Stimulated activated CD8-positive, alpha-beta memory T cell treated with anti-CD3 and anti-CD28 coated beads, Interleukin-7, amount 100 ng/mL, for 1 hour (primary cell): ENCODE measurements around the gene THUMPD2.

ENCODE experiments used
- DNase-seq, 2 donors: peaks; one replicate each; pipeline ENCODE4 v3.0.0-alpha.2; 2020; ENCODE audit warnings: low read depth in 2 of 2

Gene THUMPD2

DNA sequence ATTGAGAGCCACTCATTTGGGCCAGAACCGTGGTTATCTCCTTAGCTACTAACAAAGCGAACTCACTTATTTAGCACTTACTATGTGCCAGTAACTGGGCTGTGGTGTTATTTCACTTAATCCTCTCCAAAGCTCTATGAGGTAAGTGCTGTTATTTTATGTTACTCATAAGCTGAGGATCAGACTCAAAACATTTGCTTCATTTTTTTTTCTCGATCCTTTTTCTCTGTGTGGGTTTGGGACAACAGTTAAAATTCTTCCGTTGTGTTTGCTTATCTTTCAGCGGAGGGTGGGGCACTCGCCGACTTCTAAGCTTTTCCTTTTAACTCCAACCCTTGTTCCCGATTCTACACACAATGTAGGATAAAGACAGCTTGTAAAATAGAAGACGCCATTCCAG is 60.6 kb downstream of the THUMPD2 start:
- no peak for DNase-seq

DNA sequence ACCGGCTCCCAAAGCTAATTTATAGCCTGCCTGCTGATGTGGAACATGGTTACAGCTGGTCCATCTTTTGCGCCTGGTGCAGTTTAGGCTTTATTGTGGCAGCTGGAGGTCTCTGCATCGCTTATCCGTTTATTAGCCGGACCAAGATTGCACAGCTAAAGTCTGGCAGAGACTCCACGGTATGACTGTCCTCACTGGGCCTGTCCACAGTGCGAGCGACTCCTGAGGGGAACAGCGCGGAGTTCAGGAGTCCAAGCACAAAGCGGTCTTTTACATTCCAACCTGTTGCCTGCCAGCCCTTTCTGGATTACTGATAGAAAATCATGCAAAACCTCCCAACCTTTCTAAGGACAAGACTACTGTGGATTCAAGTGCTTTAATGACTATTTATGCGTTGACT is 62.0 kb downstream of the THUMPD2 start:
- DNase-seq: no peak

GRCh38 chr2:39715822-39716221 is 63.2 kb downstream of the THUMPD2 start:
- DNase-seq: no peak

DNA sequence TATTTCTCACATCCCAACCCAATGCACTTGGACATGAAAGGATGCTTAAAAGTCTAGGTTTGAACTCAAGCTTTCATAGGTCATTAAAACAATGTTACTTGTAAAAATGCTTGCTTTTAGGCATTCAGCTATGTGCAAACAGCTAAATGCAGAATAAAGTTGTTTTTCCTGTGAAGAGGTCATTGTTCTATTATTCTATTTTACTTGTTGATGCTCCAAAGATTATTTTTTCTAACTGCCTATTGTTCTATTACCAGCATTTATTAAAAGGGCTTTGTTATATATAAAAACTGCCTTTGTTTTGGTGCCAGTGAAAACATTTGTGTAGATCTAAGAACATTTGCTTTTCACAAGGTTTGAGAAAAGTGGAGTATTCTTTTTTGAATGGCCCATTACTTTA is 64.0 kb downstream of the THUMPD2 start:
- DNase-seq: no peak

GRCh38 chr2:39712953-39713352 is 66.1 kb downstream of the THUMPD2 start:
- no peak for DNase-seq

DNA sequence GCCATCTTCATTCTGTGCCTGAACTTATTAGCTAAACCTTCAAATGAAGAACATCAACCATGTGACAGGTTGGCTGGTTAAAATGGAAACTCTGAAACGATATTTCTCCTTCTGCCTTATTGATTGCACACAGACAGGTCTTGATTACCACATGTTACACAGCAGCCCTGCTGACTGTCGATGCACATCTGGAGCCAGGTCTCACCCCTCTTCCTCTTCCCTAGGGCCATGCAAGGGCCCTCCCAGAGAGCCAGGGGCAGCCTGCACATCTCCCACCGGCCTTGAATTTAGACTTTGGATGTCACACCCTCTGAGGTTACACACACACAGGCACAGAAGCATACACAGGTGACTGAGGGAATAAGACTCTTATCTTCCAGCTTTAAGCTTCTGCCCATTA is 68.3 kb downstream of the THUMPD2 start:
- DNase-seq: no peak

GRCh38 chr2:39708003-39708402 is 71.1 kb downstream of the THUMPD2 start:
- no peak for DNase-seq

GRCh38 chr2:39706945-39707344 is 72.1 kb downstream of the THUMPD2 start:
- no peak for DNase-seq

GRCh38 chr2:39706312-39706711 is 72.7 kb downstream of the THUMPD2 start:
- no peak for DNase-seq

DNA sequence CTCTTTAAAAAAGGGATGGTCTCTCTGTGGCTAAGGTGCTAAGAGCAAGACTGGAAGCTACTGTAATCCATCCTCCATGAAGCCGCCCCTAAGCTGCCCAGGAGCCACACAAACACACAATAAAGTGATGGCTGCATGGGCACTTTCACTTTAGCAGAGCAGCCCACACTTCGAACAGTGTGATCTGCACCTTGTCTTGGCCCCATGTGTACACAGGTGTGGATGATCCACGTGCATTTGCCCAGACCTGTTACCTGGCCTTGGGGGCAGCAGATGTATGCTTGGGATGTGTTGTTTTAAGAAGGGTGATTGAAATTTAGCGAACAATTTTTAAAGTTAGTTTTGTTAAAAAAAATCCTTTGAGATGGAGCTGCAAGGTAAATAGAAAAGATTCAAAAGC is 73.4 kb downstream of the THUMPD2 start:
- no peak for DNase-seq

GRCh38 chr2:39704540-39704939 is 74.5 kb downstream of the THUMPD2 start:
- DNase-seq: no peak

GRCh38 chr2:39703181-39703872 is 75.7 kb downstream of the THUMPD2 start:
- DNase-seq: no peak

GRCh38 chr2:39701137-39701536 is 77.9 kb downstream of the THUMPD2 start:
- DNase-seq: no peak

DNA sequence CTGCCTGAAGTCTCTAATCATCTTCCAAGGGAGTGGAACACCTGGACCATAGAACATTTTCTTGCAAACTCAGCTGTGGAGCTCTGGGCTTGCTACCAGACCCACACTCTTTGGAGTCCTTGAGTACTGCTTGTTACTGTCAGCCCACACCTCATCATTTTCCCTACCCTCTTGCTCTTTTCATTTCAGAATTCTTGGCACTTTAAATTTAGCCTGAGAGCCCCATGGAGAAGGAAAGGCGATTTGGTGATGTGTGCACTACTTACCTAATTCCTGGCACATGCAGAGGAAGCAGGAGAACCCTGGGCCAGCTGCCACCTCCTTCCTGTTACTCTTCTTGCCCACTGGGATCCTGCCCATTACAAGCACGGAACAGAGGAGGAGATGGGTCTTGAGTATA is 81.6 kb downstream of the THUMPD2 start:
- DNase-seq: no peak

DNA sequence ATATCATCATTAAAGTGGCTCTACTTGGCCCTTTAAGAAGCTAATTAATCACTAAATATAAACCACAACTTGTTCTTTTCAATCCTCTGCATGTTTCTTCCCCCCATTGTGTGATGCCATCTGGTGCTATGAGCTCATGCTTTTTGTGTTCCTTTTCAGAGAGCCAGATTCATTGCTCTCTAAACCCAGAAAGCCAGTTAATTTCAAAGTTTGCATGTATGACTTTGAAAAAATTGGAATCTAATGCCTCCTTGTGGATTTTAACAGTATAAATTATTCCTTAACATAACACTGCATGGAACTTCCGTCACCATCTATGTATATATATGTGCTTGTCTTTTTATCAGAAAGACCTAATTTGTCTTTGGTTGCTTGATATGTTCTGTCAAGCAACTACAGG is 82.2 kb downstream of the THUMPD2 start:
- DNase-seq: no peak

DNA sequence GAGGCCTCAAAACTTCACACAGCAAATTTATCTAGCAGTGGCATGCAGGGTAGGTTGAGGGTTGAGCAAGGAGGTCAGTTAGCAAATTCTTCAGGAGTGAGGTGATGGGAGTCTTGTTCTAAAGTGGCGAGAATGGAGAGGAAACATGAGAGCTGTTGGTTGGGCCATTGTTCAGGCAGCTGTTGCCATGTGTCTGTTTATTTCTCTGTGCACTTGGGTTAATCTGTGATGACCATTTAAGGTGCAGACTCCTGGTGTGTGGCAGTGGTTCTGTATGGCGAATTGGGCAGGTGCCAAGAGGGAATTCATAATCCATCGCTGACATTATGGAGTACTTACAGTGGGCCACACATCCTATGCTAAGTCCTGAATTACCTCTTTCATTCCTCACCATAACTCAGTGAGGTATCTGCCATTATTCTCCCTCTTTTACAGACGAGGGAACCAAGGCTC is 82.9 kb downstream of the THUMPD2 start:
- no peak for DNase-seq

DNA sequence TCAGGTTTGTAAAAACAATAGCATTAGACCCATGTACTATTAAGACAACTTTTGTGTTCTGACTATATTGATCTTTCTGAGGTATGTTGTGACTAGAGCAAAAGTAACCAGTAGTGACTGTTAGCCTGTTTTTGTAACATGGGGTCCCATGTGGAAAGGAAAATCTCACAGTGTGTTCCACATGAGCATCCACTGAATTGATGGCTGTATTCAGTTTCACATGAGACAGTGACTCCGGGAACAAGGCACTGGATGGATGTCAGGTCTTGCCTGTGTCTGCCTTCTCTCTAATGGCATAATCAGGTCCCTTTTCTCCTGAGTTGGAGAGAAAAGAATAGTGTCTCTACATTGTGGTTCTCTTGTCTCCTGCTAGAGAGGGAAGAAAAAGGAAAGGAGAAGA is 85.8 kb downstream of the THUMPD2 start:
- DNase-seq: no peak

DNA sequence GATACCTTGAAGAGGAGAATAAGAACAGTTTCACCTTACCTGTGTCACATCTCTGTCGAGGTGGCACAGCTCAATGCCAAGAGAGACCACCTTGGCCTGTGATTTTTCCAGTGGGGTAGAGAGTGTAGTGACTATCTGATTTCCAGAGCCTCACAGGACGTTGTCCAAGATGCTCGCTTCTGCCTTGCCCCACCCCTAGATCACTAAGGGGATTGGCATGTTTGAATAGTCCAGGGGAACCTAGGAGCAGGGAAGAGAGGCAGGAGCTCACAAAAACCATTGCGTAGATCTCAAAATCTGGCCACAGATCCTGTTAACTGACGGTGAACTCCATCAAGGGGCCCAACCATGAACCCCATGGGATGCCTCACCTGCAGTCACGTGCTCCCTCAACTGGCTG is 89.2 kb downstream of the THUMPD2 start:
- DNase-seq: no peak

DNA sequence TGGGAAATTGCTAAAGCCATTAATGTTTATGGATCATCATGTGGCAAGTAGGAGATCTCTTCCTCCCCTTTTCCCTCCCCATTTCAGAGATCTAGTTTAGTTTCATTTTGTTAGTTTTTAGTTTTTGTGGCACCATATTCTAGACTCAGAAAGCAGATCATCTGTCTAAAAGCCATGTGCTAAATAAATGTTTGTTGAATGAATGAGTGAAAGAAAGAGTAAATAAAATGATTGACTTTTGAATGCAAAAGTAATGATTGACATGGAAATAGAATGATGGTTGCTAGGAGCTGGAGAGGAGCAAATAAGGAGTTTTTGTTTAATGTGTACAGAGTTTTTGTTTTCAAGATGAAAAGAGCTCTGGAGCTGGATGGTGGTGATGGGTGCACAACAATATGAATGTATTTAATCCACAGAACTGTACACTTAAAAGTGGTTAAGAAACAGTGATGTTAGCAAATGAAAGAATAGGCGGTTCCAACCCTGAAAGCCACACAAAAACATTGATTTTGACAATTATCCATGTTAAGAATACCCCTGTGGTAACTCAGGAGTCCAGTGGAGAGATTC is 89.7 kb downstream of the THUMPD2 start:
- no peak for DNase-seq

DNA sequence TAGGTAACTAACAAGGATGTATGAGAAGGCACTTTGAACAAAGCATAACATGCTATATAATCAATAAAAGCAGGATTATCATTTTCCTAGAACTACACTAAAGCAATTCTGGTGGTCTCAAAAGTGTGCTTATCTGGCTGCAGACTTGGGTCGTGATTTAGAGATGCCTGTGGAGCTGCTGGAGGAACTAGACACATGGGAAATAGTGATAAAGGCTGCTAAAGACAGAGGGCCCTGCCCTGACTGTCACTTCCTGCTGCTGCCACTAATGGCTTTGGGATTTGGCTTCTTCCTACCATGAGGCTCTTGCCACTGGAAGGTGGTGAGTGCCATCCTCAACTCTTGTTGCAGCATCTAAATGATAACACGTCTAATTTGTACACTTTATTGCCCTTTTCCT is 90.9 kb downstream of the THUMPD2 start:
- no peak for DNase-seq

DNA sequence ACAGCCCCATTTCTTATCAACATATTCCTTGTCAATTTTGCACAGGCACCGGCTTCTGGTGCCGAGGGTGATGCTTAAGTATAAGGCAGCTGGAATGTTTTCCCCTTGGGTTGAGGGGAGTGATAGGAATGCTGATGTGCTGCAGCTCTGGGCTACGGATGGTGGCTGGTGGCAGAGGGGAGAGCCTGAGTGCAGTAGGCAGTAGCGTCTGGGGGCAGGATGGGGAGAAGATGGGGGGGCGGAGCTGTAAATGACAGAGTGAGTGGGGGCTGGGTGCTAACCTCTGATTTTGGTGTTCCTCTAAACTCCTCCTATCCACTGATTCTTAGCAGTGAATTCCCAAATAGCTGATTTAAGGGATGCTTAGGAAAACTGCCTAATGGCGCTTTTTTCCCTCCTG is 92.6 kb downstream of the THUMPD2 start:
- no peak for DNase-seq
